ENCODE data around the gene GNAI3.

GRCh38 chr1:109632671-109633346 lies 84.4 kb downstream of the GNAI3 start:
- TF ChIP-seq EZH2 (IDR thresholded peaks at IDR 0.05; ENCODE audit: insufficient read depth, poor library complexity, severe bottlenecking) (no peak), EZH2phosphoT487 (IDR thresholded peaks at IDR 0.05; ENCODE audit: insufficient read depth, low read depth) (no peak)

All from GM23248 (cell line).